Measurements from ENCODE around the gene PRKAR2B. TPM values are rescaled to one million over a fixed set of nuclear protein-coding genes. Genes with fewer than 3 reads are reported as not detected.

The PRKAR2B gene
- total RNA-seq, 1 donor from 2014 or later: 0.14 TPM

- Mint-ChIP-seq H3K36me3 (ENCODE audit: low read depth) (peaks cover 67% of the 10 kb centered on the region), H3K27ac (no peak overlapping the region)
- intact Hi-C loops (cut with micrococcal nuclease): no loop called here
These were observed 141.2 kb downstream of the PRKAR2B start for GRCh38 chr7:107185716-107186115.

GRCh38 chr7:107186240-107186639, 141.7 kb downstream of the PRKAR2B start:
- Mint-ChIP-seq H3K4me1 (ENCODE audit: low read depth) (no peaks in the 10 kb centered on the region), H3K27ac (no peak overlapping the region), H3K4me3 (ENCODE audit: low read depth) (no peak overlapping the region), H3K27me3 (ENCODE audit: low read depth) (no peaks in the 10 kb centered on the region), H3K36me3 (ENCODE audit: low read depth) (peaks cover 62% of the 10 kb centered on the region), H3K9me3 (no peaks in the 10 kb centered on the region)
- no peak for DNase-seq (ENCODE audit: low spot score)
- intact Hi-C loops (cut with micrococcal nuclease): no loop called here

More at GRCh38 chr7:107185716-107186115, 141.2 kb downstream of the PRKAR2B start:
- Mint-ChIP-seq H3K9me3 (no peaks in the 10 kb centered on the region), H3K27me3 (ENCODE audit: low read depth) (no peaks in the 10 kb centered on the region), H3K4me3 (ENCODE audit: low read depth) (no peak overlapping the region), H3K4me1 (ENCODE audit: low read depth) (peaks cover 4% of the 10 kb centered on the region)
- no peak for DNase-seq (ENCODE audit: low spot score)

DNA sequence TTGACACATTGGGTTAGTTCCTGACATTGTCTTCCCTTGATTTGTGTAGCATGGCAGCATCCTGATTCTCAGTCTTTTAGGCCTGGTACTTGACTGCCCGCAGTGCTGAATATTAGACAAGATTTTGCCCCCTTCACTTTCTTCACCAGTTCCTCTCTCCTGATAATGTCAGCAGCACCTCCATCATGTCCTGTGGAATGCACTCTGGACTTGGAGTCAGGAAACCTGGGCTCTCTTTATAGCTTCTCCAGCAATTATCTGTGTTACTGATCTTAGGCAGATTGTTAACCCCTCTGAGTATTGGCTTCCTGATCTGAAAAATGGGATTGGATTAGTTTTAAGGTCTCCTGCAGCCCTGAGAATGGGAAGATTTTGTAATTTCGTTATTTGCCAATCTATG, 143.3 kb downstream of the PRKAR2B start:
- Mint-ChIP-seq H3K9me3 (no peaks in the 10 kb centered on the region), H3K27me3 (ENCODE audit: low read depth) (no peaks in the 10 kb centered on the region)

DNA sequence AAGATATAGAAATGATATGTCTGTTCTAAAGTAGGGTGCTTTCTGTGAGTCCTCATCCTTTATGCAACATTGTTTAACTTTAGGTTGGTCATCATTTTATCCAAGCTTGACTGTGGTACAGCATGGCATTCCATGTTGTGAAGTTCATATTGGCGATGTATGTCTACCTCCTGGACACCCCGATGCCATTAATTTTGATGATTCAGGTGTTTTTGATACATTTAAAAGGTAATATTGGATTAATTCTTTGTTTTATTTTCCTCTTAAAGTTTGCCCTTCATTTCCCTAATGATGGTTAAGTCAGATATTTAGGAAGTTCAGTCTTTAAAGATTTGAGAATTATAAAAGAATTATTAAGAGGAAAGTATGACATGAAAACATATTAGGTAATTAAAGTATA, 145.6 kb downstream of the PRKAR2B start:
- DNase-seq (ENCODE audit: low spot score): no peak
- intact Hi-C loops (cut with micrococcal nuclease): no loop called here
- no peak overlapping the region for H3K4me3 Mint-ChIP-seq (ENCODE audit: low read depth)
- H3K27ac Mint-ChIP-seq: no peak overlapping the region
- H3K27me3 Mint-ChIP-seq (ENCODE audit: low read depth): no peaks in the 10 kb centered on the region
- peaks cover 1% of the 10 kb centered on the region for H3K4me1 Mint-ChIP-seq (ENCODE audit: low read depth)
- peaks cover 54% of the 10 kb centered on the region for H3K36me3 Mint-ChIP-seq (ENCODE audit: low read depth)
- H3K9me3 Mint-ChIP-seq: no peaks in the 10 kb centered on the region

More for the DNA sequence above, 143.3 kb downstream of the PRKAR2B start:
- DNase-seq (ENCODE audit: low spot score): no peak
- intact Hi-C loops (cut with micrococcal nuclease): no loop called here
- Mint-ChIP-seq H3K36me3 (ENCODE audit: low read depth) (peaks cover 66% of the 10 kb centered on the region), H3K4me3 (ENCODE audit: low read depth) (no peak overlapping the region), H3K27ac (no peak overlapping the region), H3K4me1 (ENCODE audit: low read depth) (no peaks in the 10 kb centered on the region)

GRCh38 chr7:107194052-107194451, 149.5 kb downstream of the PRKAR2B start:
- no peak for DNase-seq (ENCODE audit: low spot score)
- Mint-ChIP-seq H3K27ac (no peak overlapping the region), H3K27me3 (ENCODE audit: low read depth) (no peaks in the 10 kb centered on the region), H3K36me3 (ENCODE audit: low read depth) (peaks cover 40% of the 10 kb centered on the region), H3K9me3 (no peaks in the 10 kb centered on the region), H3K4me1 (ENCODE audit: low read depth) (peaks cover 1% of the 10 kb centered on the region), H3K4me3 (ENCODE audit: low read depth) (no peak overlapping the region)
- intact Hi-C loops (cut with micrococcal nuclease): no loop called here

GRCh38 chr7:107196834-107197610, 152.5 kb downstream of the PRKAR2B start:
- no peak for DNase-seq (ENCODE audit: low spot score)
- intact Hi-C loops (cut with micrococcal nuclease): no loop called here
- Mint-ChIP-seq H3K27me3 (ENCODE audit: low read depth) (no peaks in the 10 kb centered on the region), H3K36me3 (ENCODE audit: low read depth) (peaks cover 48% of the 10 kb centered on the region), H3K4me1 (ENCODE audit: low read depth) (peaks cover 1% of the 10 kb centered on the region), H3K4me3 (ENCODE audit: low read depth) (no peak overlapping the region), H3K9me3 (no peaks in the 10 kb centered on the region), H3K27ac (no peak overlapping the region)

GRCh38 chr7:107201795-107202450, 157.4 kb downstream of the PRKAR2B start:
- Mint-ChIP-seq H3K4me3 (ENCODE audit: low read depth) (no peak overlapping the region), H3K27me3 (ENCODE audit: low read depth) (no peaks in the 10 kb centered on the region), H3K4me1 (ENCODE audit: low read depth) (no peaks in the 10 kb centered on the region), H3K27ac (no peak overlapping the region), H3K9me3 (no peaks in the 10 kb centered on the region), H3K36me3 (ENCODE audit: low read depth) (peaks cover 60% of the 10 kb centered on the region)
- intact Hi-C loops (cut with micrococcal nuclease): loop anchor here (2.0 to 10.0 kb wide), 2 partner anchors 519 to 673 kb away; no protein-coding TSS in a partner anchor
- DNase-seq (ENCODE audit: low spot score): no peak

- intact Hi-C loops (cut with micrococcal nuclease): loop anchor here (2.0 to 10.0 kb wide), 2 partner anchors 517 to 671 kb away; no protein-coding TSS in a partner anchor
- no peak for DNase-seq (ENCODE audit: low spot score)
- no peaks in the 10 kb centered on the region for H3K27me3 Mint-ChIP-seq (ENCODE audit: low read depth)
- H3K27ac Mint-ChIP-seq: no peak overlapping the region
- H3K4me3 Mint-ChIP-seq (ENCODE audit: low read depth): no peak overlapping the region
- H3K9me3 Mint-ChIP-seq: no peaks in the 10 kb centered on the region
- H3K4me1 Mint-ChIP-seq (ENCODE audit: low read depth): no peaks in the 10 kb centered on the region
- peaks cover 50% of the 10 kb centered on the region for H3K36me3 Mint-ChIP-seq (ENCODE audit: low read depth)
These were observed 159.1 kb downstream of the PRKAR2B start for GRCh38 chr7:107203607-107204006.

GRCh38 chr7:107206136-107206535, 161.6 kb downstream of the PRKAR2B start:
- Mint-ChIP-seq H3K4me3 (ENCODE audit: low read depth) (no peak overlapping the region), H3K4me1 (ENCODE audit: low read depth) (no peaks in the 10 kb centered on the region), H3K27ac (no peak overlapping the region), H3K36me3 (ENCODE audit: low read depth) (peaks cover 49% of the 10 kb centered on the region), H3K27me3 (ENCODE audit: low read depth) (no peaks in the 10 kb centered on the region), H3K9me3 (no peaks in the 10 kb centered on the region)
- DNase-seq (ENCODE audit: low spot score): no peak
- intact Hi-C loops (cut with micrococcal nuclease): loop anchor here (10.0 kb wide), 1 partner anchor 669 kb away; no protein-coding TSS in a partner anchor

- Mint-ChIP-seq H3K27ac (no peak overlapping the region), H3K36me3 (ENCODE audit: low read depth) (peaks cover 44% of the 10 kb centered on the region), H3K4me3 (ENCODE audit: low read depth) (no peak overlapping the region), H3K4me1 (ENCODE audit: low read depth) (no peaks in the 10 kb centered on the region), H3K27me3 (ENCODE audit: low read depth) (no peaks in the 10 kb centered on the region), H3K9me3 (no peaks in the 10 kb centered on the region)
- DNase-seq (ENCODE audit: low spot score): no peak
- intact Hi-C loops (cut with micrococcal nuclease): loop anchor here (10.0 kb wide), 1 partner anchor 668 kb away; no protein-coding TSS in a partner anchor
These were observed 162.2 kb downstream of the PRKAR2B start for GRCh38 chr7:107206706-107207105.

- no peaks in the 10 kb centered on the region for H3K4me1 Mint-ChIP-seq (ENCODE audit: low read depth)
- H3K9me3 Mint-ChIP-seq: no peaks in the 10 kb centered on the region
- intact Hi-C loops (cut with micrococcal nuclease): loop anchor here (10.0 kb wide), 1 partner anchor 667 kb away; no protein-coding TSS in a partner anchor
- H3K4me3 Mint-ChIP-seq (ENCODE audit: low read depth): no peak overlapping the region
- no peak overlapping the region for H3K27ac Mint-ChIP-seq
- no peaks in the 10 kb centered on the region for H3K27me3 Mint-ChIP-seq (ENCODE audit: low read depth)
- no peak for DNase-seq (ENCODE audit: low spot score)
- H3K36me3 Mint-ChIP-seq (ENCODE audit: low read depth): peaks cover 37% of the 10 kb centered on the region
These were observed 163.0 kb downstream of the PRKAR2B start for GRCh38 chr7:107207459-107207858.

DNA sequence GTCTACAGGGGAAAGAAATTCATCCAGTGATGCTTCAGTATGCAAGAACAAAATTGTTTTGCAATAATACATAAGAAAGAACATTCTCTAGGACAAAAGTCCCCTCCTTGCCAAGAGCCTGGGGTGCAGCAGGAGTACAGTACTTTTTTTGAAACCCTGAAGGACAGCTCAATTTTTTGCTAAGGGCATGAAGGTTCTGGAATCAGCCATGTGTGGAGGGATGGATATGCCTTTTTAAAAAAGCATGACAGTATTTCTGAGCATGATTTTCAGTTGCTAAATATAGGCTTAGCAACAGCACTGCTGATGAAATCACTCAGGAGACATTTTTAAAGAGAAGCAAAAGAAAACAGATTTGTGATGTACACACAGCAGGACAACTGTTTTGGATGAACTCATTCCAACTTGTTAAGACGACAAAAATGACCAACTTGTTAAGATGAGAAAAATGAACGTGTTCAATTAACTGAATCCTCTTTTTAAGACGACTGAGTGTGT, 163.6 kb downstream of the PRKAR2B start:
- no peak for DNase-seq (ENCODE audit: low spot score)
- no peaks in the 10 kb centered on the region for H3K9me3 Mint-ChIP-seq
- no peaks in the 10 kb centered on the region for H3K4me1 Mint-ChIP-seq (ENCODE audit: low read depth)
- no peak overlapping the region for H3K27ac Mint-ChIP-seq
- H3K27me3 Mint-ChIP-seq (ENCODE audit: low read depth): no peaks in the 10 kb centered on the region
- H3K4me3 Mint-ChIP-seq (ENCODE audit: low read depth): no peak overlapping the region
- intact Hi-C loops (cut with micrococcal nuclease): loop anchor here (10.0 kb wide), 1 partner anchor 667 kb away; no protein-coding TSS in a partner anchor
- H3K36me3 Mint-ChIP-seq (ENCODE audit: low read depth): peaks cover 37% of the 10 kb centered on the region

GRCh38 chr7:107208563-107208962, 164.1 kb downstream of the PRKAR2B start:
- Mint-ChIP-seq H3K9me3 (peaks cover 3% of the 10 kb centered on the region), H3K27me3 (ENCODE audit: low read depth) (no peaks in the 10 kb centered on the region), H3K4me1 (ENCODE audit: low read depth) (no peaks in the 10 kb centered on the region), H3K27ac (no peak overlapping the region), H3K4me3 (ENCODE audit: low read depth) (no peak overlapping the region), H3K36me3 (ENCODE audit: low read depth) (peaks cover 42% of the 10 kb centered on the region)
- DNase-seq (ENCODE audit: low spot score): no peak
- intact Hi-C loops (cut with micrococcal nuclease): loop anchor here (10.0 kb wide), 1 partner anchor 666 kb away; no protein-coding TSS in a partner anchor

Data from activated T-helper 2 cell treated with anti-CD3 and anti-CD28 coated beads, Interferon-gamma antibody, Interleukin-2, Interleukin-4, amounts not matched to agents 10 μg/mL and 5 μg/mL and 100 μg/mL, durations not matched to agents 14 hours and 24 hours and 36 hours (primary cell).